ENCODE results near the gene SCYL2. TPM values are rescaled to one million over a fixed set of nuclear protein-coding genes. Genes with fewer than 3 reads are reported as not detected.
A peak's percentile ranks its signal among the peaks of the same experiment; 100 is the strongest.
"Not testable (repeated sequence)": the region's sequence is repeated elsewhere in the genome, so short reads cannot be mapped to it uniquely, and the experiment has no call there.

Gene SCYL2
- total RNA-seq, 1 experiment from 2014 or later = 49.5 TPM

DNA sequence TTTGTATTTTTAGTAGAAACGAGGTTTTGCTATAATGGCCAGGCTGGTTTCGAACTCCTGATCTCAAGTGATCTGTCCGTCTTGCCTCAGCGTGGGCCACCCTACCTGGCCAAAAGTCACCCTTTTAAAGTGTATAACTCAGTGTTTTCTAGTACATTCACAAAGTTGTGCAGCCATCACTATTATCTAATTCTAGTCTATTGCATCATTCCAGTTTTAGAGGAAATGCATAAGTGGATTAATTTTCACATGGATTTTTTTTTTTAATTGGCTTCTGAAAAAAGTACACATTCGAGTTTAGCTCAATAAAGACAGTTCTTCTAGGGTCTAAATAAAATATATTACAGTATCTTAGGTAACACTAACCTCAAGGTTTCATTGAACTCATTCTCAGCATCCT, 3.8 kb upstream of the SCYL2 start:
- Histone ChIP-seq H3K36me3 (ENCODE audit: control insufficient read depth, insufficient read depth, low read length) (no peaks in the 10 kb centered on the region), H3K27me3 (replicated peaks; ENCODE audit: control insufficient read depth, insufficient read depth, low read length) (no peaks in the 10 kb centered on the region), H3K4me1 (no peaks in the 10 kb centered on the region), H3K9me3 (no peaks in the 10 kb centered on the region), H3K4me3 (ENCODE audit: low read depth, low read length) (no peak overlapping the region)
- H3K4me3 Mint-ChIP-seq (ENCODE audit: unreplicated experiment) = no peak overlapping the region
- peaks cover 6% of the 10 kb centered on the region for H3K4me1 Mint-ChIP-seq (ENCODE audit: low read depth, unreplicated experiment)
- ChIA-PET CTCF (no interaction called here), POLR2A (no interaction called here)
- no peaks in the 10 kb centered on the region for H3K9me3 Mint-ChIP-seq (ENCODE audit: unreplicated experiment)
- intact Hi-C loops (cut with micrococcal nuclease; ENCODE audit: unreplicated experiment) = no loop called here
- no peaks in the 10 kb centered on the region for H3K27me3 Mint-ChIP-seq (ENCODE audit: insufficient read depth, unreplicated experiment)
- DNase-seq = no peak
- H3K27ac Mint-ChIP-seq (ENCODE audit: unreplicated experiment) = no peak overlapping the region
- TF ChIP-seq, protein P1, sequence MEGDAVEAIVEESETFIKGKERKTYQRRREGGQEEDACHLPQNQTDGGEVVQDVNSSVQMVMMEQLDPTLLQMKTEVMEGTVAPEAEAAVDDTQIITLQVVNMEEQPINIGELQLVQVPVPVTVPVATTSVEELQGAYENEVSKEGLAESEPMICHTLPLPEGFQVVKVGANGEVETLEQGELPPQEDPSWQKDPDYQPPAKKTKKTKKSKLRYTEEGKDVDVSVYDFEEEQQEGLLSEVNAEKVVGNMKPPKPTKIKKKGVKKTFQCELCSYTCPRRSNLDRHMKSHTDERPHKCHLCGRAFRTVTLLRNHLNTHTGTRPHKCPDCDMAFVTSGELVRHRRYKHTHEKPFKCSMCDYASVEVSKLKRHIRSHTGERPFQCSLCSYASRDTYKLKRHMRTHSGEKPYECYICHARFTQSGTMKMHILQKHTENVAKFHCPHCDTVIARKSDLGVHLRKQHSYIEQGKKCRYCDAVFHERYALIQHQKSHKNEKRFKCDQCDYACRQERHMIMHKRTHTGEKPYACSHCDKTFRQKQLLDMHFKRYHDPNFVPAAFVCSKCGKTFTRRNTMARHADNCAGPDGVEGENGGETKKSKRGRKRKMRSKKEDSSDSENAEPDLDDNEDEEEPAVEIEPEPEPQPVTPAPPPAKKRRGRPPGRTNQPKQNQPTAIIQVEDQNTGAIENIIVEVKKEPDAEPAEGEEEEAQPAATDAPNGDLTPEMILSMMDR (IDR thresholded peaks at IDR 0.05; ENCODE audit: insufficient read depth in 1 of 2, low read depth in 1 of 2, low read length in 1 of 2, severe bottlenecking in 1 of 2, unreplicated experiment in 1 of 2) = no peak
- BruUV-seq (replicated peaks) = no TSS peak
- H3K36me3 Mint-ChIP-seq (ENCODE audit: insufficient read depth, unreplicated experiment) = peaks cover 11% of the 10 kb centered on the region

DNA sequence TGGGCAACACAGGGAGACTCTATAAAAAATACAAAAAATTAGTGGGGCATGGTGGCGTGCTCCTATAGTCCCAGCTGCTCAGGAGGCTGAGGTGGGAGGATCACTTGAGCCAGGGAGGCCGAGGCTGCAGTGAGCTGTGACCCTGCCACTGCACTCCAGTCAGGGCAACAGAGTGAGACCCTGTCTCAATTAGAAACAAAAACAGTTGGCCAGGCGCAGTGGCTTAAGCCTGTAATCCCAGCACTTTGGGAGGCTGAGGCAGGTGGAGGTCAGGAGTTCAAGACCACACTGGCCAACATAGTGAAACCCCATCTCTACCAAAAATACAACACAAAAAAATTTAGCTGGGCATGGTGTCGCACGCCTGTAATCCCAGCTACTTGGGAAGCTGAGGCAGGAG, 1.9 kb upstream of the SCYL2 start:
- H3K27me3 ChIP-seq (replicated peaks; ENCODE audit: control insufficient read depth, insufficient read depth, low read length); BruUV-seq (replicated peaks); POLR2A ChIA-PET: not testable (repeated sequence)

DNA sequence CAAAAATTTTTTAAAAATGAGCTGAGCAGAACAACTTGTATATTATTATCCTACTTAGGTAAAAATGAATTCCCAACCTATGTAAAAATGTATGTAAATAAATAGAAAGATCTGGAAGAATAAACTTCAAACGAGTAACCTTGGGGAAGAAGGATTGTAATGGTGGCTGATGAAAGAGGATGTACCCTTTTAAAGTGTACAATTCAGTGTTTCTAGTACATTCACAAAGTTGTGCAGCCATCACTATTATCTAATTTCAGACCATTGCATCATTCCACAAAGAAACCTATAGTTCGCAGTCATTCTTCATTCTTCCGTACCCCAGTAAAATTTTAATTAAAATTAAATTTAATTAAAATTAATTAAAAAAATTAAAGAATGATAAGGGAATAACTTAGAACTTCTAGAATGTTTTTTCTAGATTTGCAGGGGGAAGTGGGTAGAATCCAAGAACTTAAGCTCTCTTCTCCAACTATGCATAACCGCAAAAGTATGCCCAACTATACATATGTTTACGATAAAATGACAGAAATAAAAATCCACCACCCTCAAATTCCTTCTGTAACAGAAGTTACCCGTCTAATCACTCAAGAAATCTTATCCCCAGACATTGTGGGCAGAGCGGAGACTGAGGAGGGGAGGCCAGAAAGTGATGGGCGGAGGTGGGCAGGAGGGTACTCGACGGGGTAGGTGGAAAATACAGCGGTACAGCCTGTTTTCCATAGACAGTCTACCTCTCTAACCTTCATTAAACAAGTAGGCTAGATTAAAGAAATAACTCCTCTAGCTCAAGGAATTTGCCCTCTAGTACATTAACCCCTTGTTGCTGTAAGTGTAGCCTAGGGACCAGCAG, 1.0 kb upstream of the SCYL2 start:
- no peaks in the 10 kb centered on the region for H3K9me3 ChIP-seq
- peaks cover 8% of the 10 kb centered on the region for H3K4me1 ChIP-seq
- POLR2A ChIA-PET = interaction anchor here (0.8 to 2.4 kb wide), 3 partner anchors 14 to 85 kb away, joined by 3 to 23 read pairs (median 3); no protein-coding TSS in a partner anchor
- Mint-ChIP-seq H3K36me3 (ENCODE audit: insufficient read depth, unreplicated experiment) (peaks cover 8% of the 10 kb centered on the region), H3K27ac (ENCODE audit: unreplicated experiment) (peak overlapping the region; percentile 98), H3K4me1 (ENCODE audit: low read depth, unreplicated experiment) (peaks cover 16% of the 10 kb centered on the region), H3K27me3 (ENCODE audit: insufficient read depth, unreplicated experiment) (no peaks in the 10 kb centered on the region), H3K4me3 (ENCODE audit: unreplicated experiment) (peak overlapping the region; percentile 99), H3K9me3 (ENCODE audit: unreplicated experiment) (no peaks in the 10 kb centered on the region)
- peak overlapping the region; percentile 76 for H3K4me3 ChIP-seq (ENCODE audit: low read depth, low read length)
- intact Hi-C loops (cut with micrococcal nuclease; ENCODE audit: unreplicated experiment) = loop anchor here (2.0 kb wide), 3 partner anchors 13 to 65 kb away; partner anchors contain the start of gene ACTR6
- BruUV-seq (replicated peaks) = TSS peak; percentile 75
- CTCF ChIA-PET = interaction anchor here (1.1 kb wide), 1 partner anchor 11 kb away, joined by 5 read pairs; no protein-coding TSS in a partner anchor
- no peaks in the 10 kb centered on the region for H3K27me3 ChIP-seq (replicated peaks; ENCODE audit: control insufficient read depth, insufficient read depth, low read length)
- TF ChIP-seq, protein P1 (IDR thresholded peaks at IDR 0.05; ENCODE audit: insufficient read depth in 1 of 2, low read depth in 1 of 2, low read length in 1 of 2, severe bottlenecking in 1 of 2, unreplicated experiment in 1 of 2) = no peak
- no peaks in the 10 kb centered on the region for H3K36me3 ChIP-seq (ENCODE audit: control insufficient read depth, insufficient read depth, low read length)
- DNase-seq = no peak

More for the DNA sequence above, 1.9 kb upstream of the SCYL2 start:
- H3K9me3 Mint-ChIP-seq (ENCODE audit: unreplicated experiment); H3K4me3 Mint-ChIP-seq (ENCODE audit: unreplicated experiment); H3K9me3 ChIP-seq; H3K4me1 ChIP-seq; intact Hi-C loops (cut with micrococcal nuclease; ENCODE audit: unreplicated experiment); H3K27me3 Mint-ChIP-seq (ENCODE audit: insufficient read depth, unreplicated experiment); CTCF ChIA-PET; H3K36me3 Mint-ChIP-seq (ENCODE audit: insufficient read depth, unreplicated experiment); H3K27ac Mint-ChIP-seq (ENCODE audit: unreplicated experiment); DNase-seq; H3K36me3 ChIP-seq (ENCODE audit: control insufficient read depth, insufficient read depth, low read length); H3K4me3 ChIP-seq (ENCODE audit: low read depth, low read length): not testable (repeated sequence)
- H3K4me1 Mint-ChIP-seq (ENCODE audit: low read depth, unreplicated experiment) = peaks cover 16% of the 10 kb centered on the region

Data from Caco-2 (cell line).